Measurements from ENCODE around the gene SPRN.

DNA sequence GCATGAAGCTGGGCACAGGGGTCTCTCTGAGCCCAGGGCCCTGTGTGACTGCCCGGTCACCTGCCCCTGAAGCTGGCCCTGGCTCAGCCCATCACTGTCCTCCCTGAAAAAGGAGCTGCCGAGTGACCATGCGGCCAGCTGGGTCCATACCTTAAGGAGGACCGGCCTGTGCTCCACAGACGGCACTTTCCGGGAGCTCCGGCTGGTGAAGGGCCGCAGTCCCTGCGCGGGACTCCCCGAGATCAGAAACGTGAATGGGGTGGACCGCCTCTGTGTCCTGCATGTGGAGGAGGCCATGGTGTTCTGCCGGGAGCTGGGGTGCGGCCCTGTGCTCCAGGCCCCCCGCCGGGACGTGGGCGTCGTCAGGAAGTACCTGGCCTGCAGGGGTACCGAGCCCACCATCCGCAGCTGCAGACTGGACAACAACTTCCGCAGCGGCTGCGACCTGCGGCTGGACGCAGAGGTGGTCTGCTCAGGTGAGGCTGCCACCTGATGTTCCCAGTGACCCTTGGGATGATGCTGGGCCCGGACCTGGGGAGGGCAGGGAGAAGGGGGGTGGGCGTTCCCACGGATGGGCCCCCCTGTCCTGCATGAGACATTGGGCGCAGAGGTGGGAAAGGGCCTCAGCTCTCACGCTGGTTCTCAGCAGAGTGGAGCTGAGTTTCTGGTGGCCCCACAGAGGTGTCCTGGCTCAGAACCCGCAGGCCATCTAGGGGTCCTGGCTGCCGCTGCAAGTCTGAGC lies 32.8 kb upstream of the SPRN start:
- TF ChIP-seq YY1 (IDR thresholded peaks at IDR 0.05; ENCODE audit: insufficient read depth, insufficient read length) (no peak), SUZ12 (IDR thresholded peaks at IDR 0.05; ENCODE audit: extremely low read depth, insufficient read depth, insufficient read length) (no peak)

Data from NT2/D1 (cell line).